Breast epithelium (tissue), 4 donors: Measurements from ENCODE around the gene AMIGO2. TPM values are rescaled to one million over a fixed set of nuclear protein-coding genes. Genes with fewer than 3 reads are reported as not detected.

ENCODE experiments used
- DNase-seq, 2 donors: peaks; one replicate each; pipeline ENCODE4 v3.0.0-alpha.2; 2019; ENCODE audit warnings: low spot score in 2 of 2
- H3K27ac ChIP-seq, 2 donors: fragments of 200-600 bp; sonication (generic) in 1 of 2; one replicate each; pipeline ENCODE4 v1.5.1; 2016 to 2019; ENCODE audit warnings: mild to moderate bottlenecking in 1 of 2
- H3K27me3 ChIP-seq, 2 donors: fragments of 200-600 bp; sonication (generic) in 1 of 2; one replicate each; pipeline versions ENCODE4 v1.5.1 to v1.6.0; 2017 to 2019; ENCODE audit warnings: control low read depth in 1 of 2, mild to moderate bottlenecking in 1 of 2
- H3K36me3 ChIP-seq: fragments of 200-600 bp; one replicate; pipeline ENCODE4 v1.5.1; 2019
- H3K4me1 ChIP-seq, 2 donors: fragments of 200-600 bp; sonication (generic); one replicate each; pipeline ENCODE4 v1.5.1; 2016 to 2019; ENCODE audit warnings: control low read depth in 1 of 2
- H3K4me3 ChIP-seq, 3 donors: fragments of 200-600 bp; sonication (generic); 1 replicate in 2 of 3; 2 replicates in 1 of 3; pipeline ENCODE4 v1.5.1; 2016 to 2019; ENCODE audit warnings: mild to moderate bottlenecking in 3 of 3, moderate library complexity in 2 of 3
- H3K9me3 ChIP-seq, 2 donors: fragments of 200-600 bp; sonication (generic) in 1 of 2; one replicate each; pipeline ENCODE4 v1.5.1; 2016 to 2019; ENCODE audit warnings: control low read depth in 1 of 2
- CTCF ChIP-seq, 3 donors: fragments of 450-650 bp; IDR thresholded peaks; one replicate each; pipeline ENCODE4 v1.5.1; 2016 to 2017; ENCODE audit warnings: antibody characterized with exemption in 3 of 3, mild to moderate bottlenecking in 3 of 3, moderate library complexity in 3 of 3
- POLR2A ChIP-seq: fragments of 450-650 bp; IDR thresholded peaks from one replicate; pipeline ENCODE4 v1.6.1; 2016; ENCODE audit warnings: antibody characterized with exemption, mild to moderate bottlenecking, moderate library complexity
- POLR2AphosphoS5 ChIP-seq, 3 donors: sonication (generic); formaldehyde crosslinking; IDR thresholded peaks; one replicate each; pipeline ENCODE4 v1.6.1; 2017; ENCODE audit warnings: antibody characterized with exemption in 3 of 3
- intact Hi-C: fragments of 100-400 bp; cut with DNase I; formaldehyde crosslinking; loops from one replicate; pipeline ENCODE4 v1.15.1; 2023; ENCODE audit warnings: low total_unique reads
- total RNA-seq, 3 donors: library from RNA; depleted of rRNA; stranded (reverse); fragments of >200 nt; gene quantifications; one replicate each; pipeline ENCODE4 v1.1.0, GENCODE V29; 2016

The AMIGO2 gene
- total RNA-seq, 3 donors from 2014 or later = 6.7 to 57.7 (median 28.2) TPM

- H3K4me3 ChIP-seq = no peak overlapping the region
- no peak for DNase-seq
- intact Hi-C loops = no loop called here
- H3K27me3 ChIP-seq = no peaks in the 10 kb centered on the region
- H3K36me3 ChIP-seq = no peaks in the 10 kb centered on the region
- TF ChIP-seq CTCF (IDR thresholded peaks at IDR 0.05) (no peak), POLR2AphosphoS5 (IDR thresholded peaks at IDR 0.05) (no peak), POLR2A (no peak)
- H3K27ac ChIP-seq = no peak overlapping the region
- peaks cover 0 to 6% of the 10 kb centered on the region in 2 donors for H3K4me1 ChIP-seq
- no peaks in the 10 kb centered on the region for H3K9me3 ChIP-seq
Measured at GRCh38 chr12:47098099-47098498, 18.3 kb upstream of the AMIGO2 start.

GRCh38 chr12:47097276-47097896 lies 17.6 kb upstream of the AMIGO2 start:
- Histone ChIP-seq H3K4me3 (no peak overlapping the region), H3K4me1 (peaks cover 0 to 6% of the 10 kb centered on the region in 2 donors), H3K27me3 (no peaks in the 10 kb centered on the region), H3K36me3 (no peaks in the 10 kb centered on the region), H3K9me3 (no peaks in the 10 kb centered on the region), H3K27ac (no peak overlapping the region)
- intact Hi-C loops = no loop called here
- no peak for TF ChIP-seq CTCF (IDR thresholded peaks at IDR 0.05)
- TF ChIP-seq POLR2A = no peak
- no peak for TF ChIP-seq POLR2AphosphoS5 (IDR thresholded peaks at IDR 0.05)
- no peak for DNase-seq

GRCh38 chr12:47095446-47096236 lies 15.9 kb upstream of the AMIGO2 start:
- TF ChIP-seq POLR2AphosphoS5 (IDR thresholded peaks at IDR 0.05) (no peak), POLR2A (no peak), CTCF (IDR thresholded peaks at IDR 0.05) (no peak)
- Histone ChIP-seq H3K36me3 (no peaks in the 10 kb centered on the region), H3K27ac (no peak overlapping the region), H3K4me3 (no peak overlapping the region), H3K9me3 (no peaks in the 10 kb centered on the region), H3K4me1 (peaks cover 0 to 6% of the 10 kb centered on the region in 2 donors), H3K27me3 (no peaks in the 10 kb centered on the region)
- intact Hi-C loops = no loop called here
- no peak for DNase-seq

- Histone ChIP-seq H3K4me3 (no peak overlapping the region), H3K27ac (no peak overlapping the region), H3K4me1 (peaks cover 0 to 6% of the 10 kb centered on the region in 2 donors), H3K27me3 (no peaks in the 10 kb centered on the region), H3K36me3 (no peaks in the 10 kb centered on the region), H3K9me3 (no peaks in the 10 kb centered on the region)
- intact Hi-C loops = no loop called here
- TF ChIP-seq POLR2AphosphoS5 (IDR thresholded peaks at IDR 0.05) = no peak
- no peak for TF ChIP-seq POLR2A
- no peak for TF ChIP-seq CTCF (IDR thresholded peaks at IDR 0.05)
- no peak for DNase-seq
Measured at GRCh38 chr12:47094804-47095203, 15.0 kb upstream of the AMIGO2 start.

- no peak for TF ChIP-seq POLR2AphosphoS5 (IDR thresholded peaks at IDR 0.05)
- no peak for TF ChIP-seq CTCF (IDR thresholded peaks at IDR 0.05)
- TF ChIP-seq POLR2A = no peak
- Histone ChIP-seq H3K27me3 (no peaks in the 10 kb centered on the region), H3K9me3 (no peaks in the 10 kb centered on the region), H3K36me3 (no peaks in the 10 kb centered on the region), H3K4me1 (no peaks in the 10 kb centered on the region), H3K27ac (no peak overlapping the region), H3K4me3 (no peak overlapping the region)
- intact Hi-C loops = no loop called here
- DNase-seq = no peak
Measured at GRCh38 chr12:47091009-47091408, 11.2 kb upstream of the AMIGO2 start.
